OCI-LY3 (cell line): Measurements from ENCODE around the gene CARD8.

Source experiments
- H2AFZ ChIP-seq: fragments of 200-600, 300-600 bp; shearing (Covaris generic); 2 replicates; pipeline ENCODE4 v1.6.0; 2014; ENCODE audit warnings: antibody characterized with exemption, low read depth, low read length
- H3K27ac ChIP-seq: fragments of 200-600, 300-600 bp; sonication (generic); 2 replicates; pipeline ENCODE4 v1.5.1; 2014; ENCODE audit warnings: mild to moderate bottlenecking, low read length, moderate library complexity, mixed read lengths
- H3K27me3 ChIP-seq: fragments of 200-600, 300-600 bp; sonication (generic); 2 replicates; pipeline ENCODE4 v1.6.1; 2014; ENCODE audit warnings: low read depth, low read length, mixed read lengths
- H3K36me3 ChIP-seq: fragments of 200-600, 300-600 bp; sonication (generic); replicated peaks from 2 replicates; pipeline ENCODE3; 2014; ENCODE audit warnings: low read depth, low read length, mixed read lengths
- H3K4me1 ChIP-seq: fragments of 300-600, 200-600 bp; sonication (generic); 2 replicates; pipeline ENCODE4 v1.6.1; 2014; ENCODE audit warnings: low read length, mixed read lengths
- H3K4me2 ChIP-seq: fragments of 200-600, 300-600 bp; sonication (generic); 2 replicates; pipeline ENCODE4 v1.6.1; 2014; ENCODE audit warnings: low read length, mixed read lengths
- H3K4me3 ChIP-seq: fragments of 300-600, 200-600 bp; sonication (generic); 2 replicates; pipeline ENCODE4 v1.5.1; 2014; ENCODE audit warnings: antibody characterized with exemption, mild to moderate bottlenecking, low read length, moderate library complexity
- H3K79me2 ChIP-seq: fragments of 300-600, 200-600 bp; shearing (Covaris generic); 2 replicates; pipeline ENCODE4 v1.6.1; 2014; ENCODE audit warnings: mild to moderate bottlenecking, low read length, mixed read lengths
- H3K9ac ChIP-seq: fragments of 300-600, 200-600 bp; shearing (Covaris generic); 2 replicates; pipeline ENCODE4 v1.6.0; 2014; ENCODE audit warnings: mild to moderate bottlenecking, low read length, moderate library complexity
- H3K9me3 ChIP-seq: fragments of 200-600, 300-600 bp; shearing (Covaris generic); 2 replicates; pipeline ENCODE4 v1.6.1; 2014; ENCODE audit warnings: low read length, mixed read lengths; ENCODE audit not compliant: insufficient read depth
- H4K20me1 ChIP-seq: fragments of 200-600, 300-600 bp; sonication (generic); 2 replicates; pipeline ENCODE4 v1.6.1; 2016; ENCODE audit warnings: low read length, mixed read lengths; ENCODE audit not compliant: insufficient read depth
- CTCF ChIP-seq: fragments of 200-600, 300-600 bp; sonication (generic); IDR thresholded peaks from 2 replicates; pipeline ENCODE4 v1.5.1; 2014; ENCODE audit warnings: antibody characterized with exemption, low read length, low read depth
- EZH2phosphoT487 ChIP-seq: fragments of 200-600 bp; shearing (Covaris generic); IDR thresholded peaks from 2 replicates; pipeline ENCODE4 v1.6.1; 2018; ENCODE audit warnings: antibody characterized with exemption, mixed run types, low read depth

The CARD8 gene

DNA sequence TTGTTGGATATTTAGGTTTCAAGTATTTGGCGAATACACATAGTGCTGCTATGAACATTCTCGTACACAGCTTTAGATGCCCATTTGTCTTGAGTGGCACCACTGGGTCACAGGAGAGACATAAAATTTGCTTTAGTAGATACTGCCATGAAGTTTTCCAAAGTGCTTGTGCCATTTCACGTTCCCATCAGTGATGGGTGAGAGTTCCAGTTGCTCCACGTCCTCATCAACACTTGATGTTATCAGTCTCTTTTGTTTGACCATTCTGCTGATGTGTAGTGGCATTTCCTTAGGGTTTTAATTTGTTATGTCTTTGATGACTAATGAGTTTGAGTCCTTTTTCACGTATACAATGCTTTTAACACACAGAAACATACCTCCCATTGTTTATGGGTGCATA, 74.2 kb downstream of the CARD8 start:
- H3K27ac ChIP-seq = no peak overlapping the region
- H3K9ac ChIP-seq = no peak overlapping the region
- no peaks in the 10 kb centered on the region for H3K27me3 ChIP-seq
- H3K4me3 ChIP-seq = no peak overlapping the region
- H3K4me1 ChIP-seq = peaks cover 12% of the 10 kb centered on the region
- no peak overlapping the region for H3K4me2 ChIP-seq
- H3K79me2 ChIP-seq = no peaks in the 10 kb centered on the region
- H2AFZ ChIP-seq = no peak overlapping the region
- H4K20me1 ChIP-seq = no peaks in the 10 kb centered on the region
- TF ChIP-seq EZH2phosphoT487 = no peak
- TF ChIP-seq CTCF = no peak
- peaks cover 10% of the 10 kb centered on the region for H3K9me3 ChIP-seq
- peaks cover 30% of the 10 kb centered on the region for H3K36me3 ChIP-seq

- H3K27ac ChIP-seq = no peak overlapping the region
- H3K4me2 ChIP-seq = no peak overlapping the region
- H3K27me3 ChIP-seq = no peaks in the 10 kb centered on the region
- no peaks in the 10 kb centered on the region for H4K20me1 ChIP-seq
- no peak overlapping the region for H2AFZ ChIP-seq
- H3K36me3 ChIP-seq = peaks cover 31% of the 10 kb centered on the region
- H3K79me2 ChIP-seq = peaks cover 6% of the 10 kb centered on the region
- H3K9me3 ChIP-seq = peaks cover 3% of the 10 kb centered on the region
- H3K4me1 ChIP-seq = peaks cover 4% of the 10 kb centered on the region
- H3K4me3 ChIP-seq = no peak overlapping the region
- no peak for TF ChIP-seq EZH2phosphoT487
- TF ChIP-seq CTCF = no peak
- no peak overlapping the region for H3K9ac ChIP-seq
Observed at GRCh38 chr19:48176226-48176625, 79.5 kb downstream of the CARD8 start.

DNA sequence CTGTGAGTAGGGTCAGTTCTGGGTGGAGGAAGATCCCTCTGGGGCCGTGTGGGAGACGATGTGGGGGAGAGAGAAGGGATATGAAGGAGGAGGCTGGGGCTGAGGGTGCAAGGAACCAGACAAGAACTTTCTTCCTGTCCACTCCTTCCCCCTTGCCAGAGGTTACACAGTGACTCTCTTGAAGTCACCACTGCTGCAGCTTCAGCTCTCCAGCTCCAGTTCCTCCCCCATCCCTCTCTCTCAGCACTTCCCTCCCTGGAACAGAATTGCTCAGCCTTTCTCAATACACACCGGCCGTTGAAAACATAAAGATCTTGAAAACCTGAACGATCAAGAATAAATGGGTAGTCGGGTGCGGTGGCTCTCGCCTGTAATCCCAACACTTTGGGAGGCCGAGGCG, 80.1 kb downstream of the CARD8 start:
- Histone ChIP-seq H3K9me3 (no peaks in the 10 kb centered on the region), H3K4me3 (no peak overlapping the region), H3K79me2 (peaks cover 11% of the 10 kb centered on the region), H2AFZ (no peak overlapping the region), H3K4me2 (no peak overlapping the region), H3K9ac (no peak overlapping the region), H3K27ac (no peak overlapping the region), H3K4me1 (peaks cover 6% of the 10 kb centered on the region), H3K36me3 (peaks cover 27% of the 10 kb centered on the region), H3K27me3 (no peaks in the 10 kb centered on the region), H4K20me1 (no peaks in the 10 kb centered on the region)
- TF ChIP-seq CTCF (no peak), EZH2phosphoT487 (no peak)

- no peaks in the 10 kb centered on the region for H4K20me1 ChIP-seq
- H3K9ac ChIP-seq = no peak overlapping the region
- no peaks in the 10 kb centered on the region for H3K9me3 ChIP-seq
- H3K79me2 ChIP-seq = peaks cover 11% of the 10 kb centered on the region
- H3K4me2 ChIP-seq = no peak overlapping the region
- no peak for TF ChIP-seq CTCF
- TF ChIP-seq EZH2phosphoT487 = no peak
- peaks cover 6% of the 10 kb centered on the region for H3K4me1 ChIP-seq
- no peak overlapping the region for H2AFZ ChIP-seq
- peaks cover 20% of the 10 kb centered on the region for H3K36me3 ChIP-seq
- no peaks in the 10 kb centered on the region for H3K27me3 ChIP-seq
- no peak overlapping the region for H3K4me3 ChIP-seq
- H3K27ac ChIP-seq = no peak overlapping the region
Observed at GRCh38 chr19:48174445-48175030, 81.2 kb downstream of the CARD8 start.
